GM19023 (cell line): Measurements from ENCODE around the gene TRIO.

Source experiments
- ATAC-seq: cut with Tn5 transposase; IDR thresholded peaks from one replicate; pipeline ENCODE4 v1.9.1; 2021; ENCODE audit warnings: mild to moderate bottlenecking, moderate library complexity; ENCODE audit not compliant: unreplicated experiment

TRIO gene

GRCh38 chr5:14219800-14220512 lies 76.8 kb downstream of the TRIO start:
- ATAC-seq = no peak

DNA sequence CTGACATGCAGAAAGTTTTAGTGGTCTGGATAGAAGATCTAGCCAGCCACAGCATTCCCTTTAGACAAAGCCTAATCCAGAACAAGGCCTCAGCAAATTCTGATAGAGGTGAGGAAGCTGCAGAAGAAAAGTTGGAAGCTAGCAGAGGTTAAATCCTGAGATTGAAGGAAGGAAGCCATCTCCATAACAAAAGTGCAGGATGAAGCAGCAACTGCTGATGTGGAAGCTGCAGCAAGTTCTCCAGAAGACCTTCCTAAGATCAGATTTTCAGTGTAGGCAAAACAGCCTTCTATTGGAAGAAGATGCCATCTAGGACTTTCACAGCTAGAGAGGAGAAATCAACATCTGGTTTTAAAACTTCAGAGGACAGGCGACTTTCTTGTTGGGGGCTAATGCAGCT lies 77.5 kb downstream of the TRIO start:
- no peak for ATAC-seq

DNA sequence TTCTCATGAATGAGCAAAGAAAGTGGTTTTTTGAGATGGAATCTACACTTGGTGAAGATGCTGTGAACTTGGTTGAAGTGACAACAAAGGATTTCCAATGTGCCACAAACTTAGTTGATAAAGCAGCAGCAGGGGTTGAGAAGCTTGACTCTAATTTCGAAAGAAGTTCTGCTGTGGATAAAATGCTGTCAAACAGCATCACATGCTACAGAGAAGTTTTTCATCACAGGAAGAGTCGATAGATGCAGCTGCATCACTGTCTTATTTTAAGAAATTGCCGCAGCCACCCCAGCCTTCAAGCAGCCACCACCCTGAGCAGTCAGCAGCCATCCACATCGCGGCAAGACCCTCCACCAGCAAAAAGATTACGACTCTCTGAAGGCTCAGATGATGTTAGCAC lies 78.6 kb downstream of the TRIO start:
- no peak for ATAC-seq

DNA sequence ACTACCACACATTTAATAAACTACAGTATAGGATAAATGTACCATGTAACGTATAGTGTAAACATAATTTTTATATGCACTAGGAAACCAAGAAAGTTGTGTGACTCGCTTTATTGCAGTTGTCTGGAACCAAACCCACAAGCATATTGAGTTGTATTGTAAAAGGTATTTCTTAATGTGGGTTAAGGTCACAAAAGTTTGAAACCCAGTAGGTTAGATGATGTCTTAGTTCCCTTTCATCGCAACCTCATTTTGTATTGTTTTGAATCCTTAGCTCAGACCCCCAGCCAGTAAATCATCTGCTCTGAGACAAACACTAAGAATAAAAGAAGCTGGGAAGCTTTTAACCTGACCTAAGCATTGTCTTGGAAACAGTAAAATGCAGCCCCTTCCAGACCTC lies 79.1 kb downstream of the TRIO start:
- ATAC-seq = no peak

DNA sequence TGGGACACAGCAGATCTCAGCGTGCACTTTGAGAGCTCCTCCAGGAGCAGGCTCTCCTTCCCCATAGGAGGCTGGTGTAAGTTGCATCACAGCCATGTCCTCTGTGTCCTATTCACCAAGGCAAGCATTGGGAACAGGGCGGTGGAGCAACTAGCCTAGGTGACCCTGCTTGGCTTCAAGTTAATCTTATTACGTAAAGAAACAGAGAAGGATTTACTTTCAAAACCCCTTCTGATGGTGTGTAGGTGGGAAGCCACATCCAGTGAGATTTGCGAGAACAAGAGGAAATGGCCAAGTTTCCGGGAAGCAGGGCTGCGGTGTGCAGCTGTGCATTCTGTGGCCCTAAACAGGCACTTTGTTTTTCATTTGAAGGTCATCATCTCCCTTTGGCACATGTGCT lies 80.2 kb downstream of the TRIO start:
- no peak for ATAC-seq

- ATAC-seq = peak; percentile 47
These were observed 82.2 kb downstream of the TRIO start for GRCh38 chr5:14225173-14225834.

DNA sequence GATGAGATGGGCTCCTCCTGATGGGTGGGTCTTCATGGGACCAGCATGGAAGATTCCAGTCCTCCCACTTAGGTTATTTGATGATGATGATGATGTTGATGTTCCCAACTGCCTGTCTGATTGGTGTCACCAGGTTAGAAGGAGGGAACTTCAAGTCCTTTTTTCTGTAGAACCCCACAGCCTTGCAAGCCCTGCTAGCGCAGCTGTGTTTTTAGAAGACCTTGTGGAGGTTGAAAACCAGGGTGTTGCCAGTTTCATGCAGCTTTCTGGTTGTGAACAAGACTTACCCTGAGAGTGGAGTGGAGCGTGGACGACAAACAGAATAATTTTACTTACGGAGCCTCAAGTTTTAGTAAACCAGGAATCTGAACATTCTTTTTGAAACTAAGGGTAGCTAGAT lies 83.0 kb downstream of the TRIO start:
- ATAC-seq = no peak

- no peak for ATAC-seq
These were observed 83.4 kb downstream of the TRIO start for GRCh38 chr5:14226554-14226953.

DNA sequence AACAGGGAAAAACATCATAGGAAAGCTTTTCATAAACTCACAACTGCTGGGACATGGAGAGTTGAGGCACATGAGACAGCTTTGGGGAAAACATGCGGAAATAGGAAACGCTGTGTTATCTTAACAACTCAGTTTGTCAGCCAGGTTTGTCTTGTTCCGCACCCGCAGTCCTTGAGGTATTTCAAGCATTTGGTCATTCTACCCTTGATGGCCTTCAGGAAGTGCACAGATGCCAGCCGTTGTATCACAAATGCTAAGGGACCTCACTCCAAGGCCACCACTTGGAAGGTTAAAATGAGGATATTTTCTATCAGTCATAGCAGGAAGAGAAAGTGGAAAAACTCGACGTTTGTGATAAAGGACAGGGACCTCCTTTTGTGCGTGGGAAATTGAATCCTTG lies 83.8 kb downstream of the TRIO start:
- ATAC-seq = no peak

DNA sequence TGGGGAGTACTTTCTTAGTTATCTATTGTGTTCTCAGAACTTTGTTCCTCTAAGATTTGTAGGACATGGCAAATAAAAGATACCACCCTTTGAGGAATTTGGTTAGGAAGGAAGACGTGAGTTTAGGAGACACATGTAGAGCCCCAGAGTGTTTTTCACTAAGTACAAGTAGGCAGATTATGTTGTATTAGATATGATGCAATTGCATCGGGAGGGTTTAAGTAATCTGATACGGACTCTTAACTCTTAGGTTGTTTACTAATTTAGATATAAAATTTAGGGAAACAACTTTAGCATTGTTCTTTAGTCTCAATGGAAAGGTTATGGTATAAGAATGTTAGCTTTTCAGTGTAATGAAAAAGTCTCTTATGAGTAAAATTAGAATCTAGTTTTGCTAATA lies 84.4 kb downstream of the TRIO start:
- ATAC-seq = no peak

DNA sequence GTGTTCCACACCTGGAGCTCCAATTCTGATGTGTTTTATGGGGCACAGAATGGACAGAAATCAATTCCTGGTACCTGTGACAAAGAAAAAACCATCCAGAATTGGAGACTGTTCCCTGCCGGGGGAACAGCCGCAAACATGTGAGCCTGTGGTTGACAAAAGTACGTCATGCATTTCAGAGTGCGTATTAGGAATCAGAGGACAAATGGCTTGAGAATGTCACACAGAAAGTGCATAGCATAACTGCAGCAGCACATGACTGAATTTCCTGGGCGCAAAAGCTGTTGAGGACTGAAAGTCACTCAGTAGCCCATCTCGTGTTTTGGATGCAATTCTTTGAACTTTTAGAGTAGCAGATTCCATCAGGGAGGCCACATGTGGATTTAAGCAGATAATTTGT lies 85.1 kb downstream of the TRIO start:
- ATAC-seq = no peak

DNA sequence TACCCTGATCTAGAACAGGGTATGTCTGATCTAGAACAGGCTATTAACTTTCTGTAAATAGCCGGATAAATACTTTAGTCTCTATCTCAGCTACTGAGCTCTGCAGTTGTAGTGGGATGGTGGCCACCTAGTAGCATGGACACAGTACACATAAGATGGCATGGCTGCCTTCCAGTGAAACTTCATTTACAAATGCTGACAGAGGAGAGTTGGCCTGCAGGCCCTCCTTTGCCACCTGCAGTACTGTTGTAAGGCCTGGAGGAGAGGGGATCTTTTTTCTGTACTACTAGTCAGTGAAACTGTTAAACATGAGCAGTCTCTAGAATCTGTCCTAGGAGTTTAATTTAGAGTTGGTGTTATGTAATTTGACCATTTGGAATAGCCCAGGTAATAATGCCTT lies 86.0 kb downstream of the TRIO start:
- no peak for ATAC-seq

GRCh38 chr5:14229734-14230133 lies 86.6 kb downstream of the TRIO start:
- no peak for ATAC-seq

DNA sequence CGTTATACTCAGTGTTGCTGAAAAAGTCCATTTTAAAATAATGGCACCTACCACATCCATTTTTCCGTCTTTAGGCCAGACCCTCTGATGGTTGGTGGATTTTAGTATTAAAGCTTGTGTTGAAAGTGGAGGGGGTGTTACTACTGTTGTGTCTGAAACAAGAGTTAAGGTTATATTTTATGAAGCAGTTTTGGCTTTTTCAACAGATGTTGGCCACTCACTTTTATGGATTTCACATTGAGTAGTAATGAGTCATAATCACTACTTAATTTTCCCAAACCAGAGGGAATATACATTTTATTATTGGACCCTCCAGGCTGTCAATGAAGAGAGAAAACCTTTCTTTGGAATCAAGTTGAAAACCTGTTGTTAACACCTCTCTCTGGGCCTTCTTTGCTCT lies 88.0 kb downstream of the TRIO start:
- ATAC-seq = no peak

DNA sequence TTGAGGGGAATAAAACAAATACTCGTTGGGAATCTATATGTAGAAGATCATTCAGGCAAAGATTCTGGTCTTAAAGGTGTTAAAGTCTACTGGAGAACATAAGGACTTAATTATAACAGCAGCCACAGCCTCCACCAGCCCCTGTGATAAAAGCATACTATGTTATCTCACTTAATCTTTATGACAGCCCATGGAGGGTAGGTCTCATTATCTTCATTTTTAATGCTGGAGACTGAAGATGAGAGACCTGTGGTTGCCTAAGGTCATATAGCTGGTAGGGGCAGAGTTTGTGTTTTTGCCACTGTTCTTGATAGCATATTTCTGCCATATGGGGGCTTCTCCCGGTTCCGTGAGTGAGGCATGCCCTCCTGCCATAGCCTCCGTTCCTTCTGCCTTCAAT lies 88.7 kb downstream of the TRIO start:
- ATAC-seq = no peak

DNA sequence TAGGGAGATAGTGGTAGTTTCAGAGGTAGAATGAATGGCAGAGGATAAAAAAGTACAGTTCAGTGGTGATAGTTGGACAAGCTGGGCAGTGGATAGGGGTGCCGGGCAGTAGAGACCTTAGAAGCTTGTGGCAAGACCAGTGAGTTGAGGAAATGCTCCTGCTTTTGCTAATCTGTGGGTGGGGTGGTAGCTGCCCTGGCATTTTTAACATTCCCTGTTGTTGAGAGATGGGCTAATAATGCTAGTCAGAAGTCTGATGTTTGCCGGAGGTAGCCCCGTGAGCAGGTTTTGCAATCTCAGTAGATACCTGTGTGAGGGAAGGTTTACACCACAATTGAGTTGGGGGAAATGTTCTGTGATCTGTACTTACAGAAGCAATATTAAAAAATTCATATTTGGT lies 91.1 kb downstream of the TRIO start:
- no peak for ATAC-seq

DNA sequence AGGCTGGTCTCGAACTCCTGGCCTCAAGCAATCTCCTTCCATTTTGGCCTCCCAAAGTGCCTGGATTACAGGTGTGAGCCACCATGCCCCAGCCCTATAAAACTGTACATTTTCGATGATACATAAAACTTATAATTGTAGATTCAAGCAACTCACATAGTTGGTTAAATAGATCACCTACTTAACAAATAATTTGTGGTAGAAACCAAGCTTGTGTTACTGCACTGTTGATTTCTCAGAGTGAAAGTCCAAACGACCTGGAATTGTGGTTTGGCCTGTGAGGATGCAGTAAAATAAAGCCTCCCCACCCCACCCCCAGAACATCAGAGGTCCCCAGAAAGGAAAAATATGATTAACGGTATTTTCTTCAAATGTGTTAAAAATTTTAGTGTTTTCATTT lies 92.7 kb downstream of the TRIO start:
- no peak for ATAC-seq

DNA sequence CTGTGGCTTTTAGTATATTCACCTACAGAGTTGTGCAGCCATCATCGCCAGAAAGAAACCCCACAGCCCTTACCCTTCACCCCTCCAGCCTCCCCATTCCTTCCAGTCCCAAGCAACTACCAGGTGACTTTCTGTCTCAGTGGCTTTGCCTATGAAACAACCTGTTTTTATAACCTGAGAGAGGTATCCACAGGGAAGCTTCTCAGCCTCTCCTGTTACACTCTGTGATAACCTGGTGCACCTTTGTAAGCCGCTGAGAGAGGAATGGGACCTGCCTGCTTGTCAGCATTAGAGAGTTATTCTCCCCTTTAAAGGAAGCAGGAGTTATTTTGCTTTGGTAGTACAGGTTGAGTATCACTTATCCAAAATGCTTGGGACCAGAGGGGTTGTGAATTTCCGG lies 93.6 kb downstream of the TRIO start:
- no peak for ATAC-seq

GRCh38 chr5:14237317-14238086 lies 94.4 kb downstream of the TRIO start:
- ATAC-seq = no peak

DNA sequence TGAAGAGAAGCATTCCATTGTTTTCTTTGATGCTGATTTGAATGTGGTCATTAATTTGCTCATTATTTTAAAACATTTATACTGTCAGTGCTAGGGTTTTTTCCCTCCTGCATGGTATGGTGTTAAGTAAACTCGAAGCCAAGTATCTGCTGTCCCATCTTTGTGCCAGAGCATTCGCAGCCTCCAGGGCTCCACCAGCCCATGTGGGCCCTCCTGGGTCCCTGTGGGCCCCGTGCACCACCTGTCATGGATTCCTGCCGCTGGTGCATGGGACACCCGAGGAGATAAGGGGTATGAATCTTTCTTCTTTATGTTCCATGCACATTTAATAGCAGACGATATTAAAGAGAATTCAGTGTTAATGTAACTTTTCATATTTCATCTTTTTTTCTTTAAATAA lies 95.1 kb downstream of the TRIO start:
- no peak for ATAC-seq

DNA sequence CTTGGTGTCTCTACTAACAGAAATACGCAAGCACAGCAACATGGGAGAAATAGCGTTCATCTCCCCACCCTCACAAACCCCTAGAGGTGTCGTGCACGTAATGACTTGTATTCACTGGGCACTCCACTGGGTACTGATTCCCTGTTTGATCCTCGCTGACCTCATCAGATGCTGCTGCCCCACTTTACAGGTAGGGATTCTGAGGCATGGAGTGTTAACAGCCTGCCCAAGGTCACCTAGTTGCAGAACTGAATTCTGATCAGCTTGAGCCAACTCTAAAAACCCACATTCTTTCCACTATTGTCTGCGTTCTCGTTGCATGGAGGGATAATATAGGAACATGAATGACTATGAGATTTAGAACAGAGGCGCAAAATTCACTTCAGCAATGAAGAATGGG lies 96.3 kb downstream of the TRIO start:
- ATAC-seq = no peak

DNA sequence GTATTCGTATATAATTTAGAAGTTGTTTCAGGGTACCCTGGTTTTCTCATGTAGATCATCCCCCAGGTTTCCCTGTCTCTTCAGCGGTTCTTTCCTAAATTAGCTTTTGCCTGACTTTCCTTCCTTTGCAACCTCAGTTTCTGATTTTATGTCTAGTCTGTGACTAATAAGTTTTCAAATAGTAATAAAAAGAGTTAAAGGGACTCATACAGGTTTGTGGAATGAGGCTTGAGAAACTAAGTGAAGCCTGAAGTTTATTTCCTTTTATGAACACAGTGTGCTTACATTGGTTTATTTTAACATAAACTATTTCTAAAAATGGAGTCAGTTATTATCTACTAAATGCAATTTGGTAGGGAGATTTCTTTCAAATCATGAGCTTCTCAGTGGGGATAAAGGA lies 96.8 kb downstream of the TRIO start:
- no peak for ATAC-seq
